NCI-H82 treated with DMSO at 0.1 percent for 48 hours (cell line): ENCODE measurements around the gene TMEM38A.

Experiments
- DNase-seq: peaks from one replicate; lab custom pipeline; 2025; ENCODE audit not compliant: unreplicated experiment; lab: John Stamatoyannopoulos, UW

The TMEM38A gene, protein sequence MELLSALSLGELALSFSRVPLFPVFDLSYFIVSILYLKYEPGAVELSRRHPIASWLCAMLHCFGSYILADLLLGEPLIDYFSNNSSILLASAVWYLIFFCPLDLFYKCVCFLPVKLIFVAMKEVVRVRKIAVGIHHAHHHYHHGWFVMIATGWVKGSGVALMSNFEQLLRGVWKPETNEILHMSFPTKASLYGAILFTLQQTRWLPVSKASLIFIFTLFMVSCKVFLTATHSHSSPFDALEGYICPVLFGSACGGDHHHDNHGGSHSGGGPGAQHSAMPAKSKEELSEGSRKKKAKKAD

DNA sequence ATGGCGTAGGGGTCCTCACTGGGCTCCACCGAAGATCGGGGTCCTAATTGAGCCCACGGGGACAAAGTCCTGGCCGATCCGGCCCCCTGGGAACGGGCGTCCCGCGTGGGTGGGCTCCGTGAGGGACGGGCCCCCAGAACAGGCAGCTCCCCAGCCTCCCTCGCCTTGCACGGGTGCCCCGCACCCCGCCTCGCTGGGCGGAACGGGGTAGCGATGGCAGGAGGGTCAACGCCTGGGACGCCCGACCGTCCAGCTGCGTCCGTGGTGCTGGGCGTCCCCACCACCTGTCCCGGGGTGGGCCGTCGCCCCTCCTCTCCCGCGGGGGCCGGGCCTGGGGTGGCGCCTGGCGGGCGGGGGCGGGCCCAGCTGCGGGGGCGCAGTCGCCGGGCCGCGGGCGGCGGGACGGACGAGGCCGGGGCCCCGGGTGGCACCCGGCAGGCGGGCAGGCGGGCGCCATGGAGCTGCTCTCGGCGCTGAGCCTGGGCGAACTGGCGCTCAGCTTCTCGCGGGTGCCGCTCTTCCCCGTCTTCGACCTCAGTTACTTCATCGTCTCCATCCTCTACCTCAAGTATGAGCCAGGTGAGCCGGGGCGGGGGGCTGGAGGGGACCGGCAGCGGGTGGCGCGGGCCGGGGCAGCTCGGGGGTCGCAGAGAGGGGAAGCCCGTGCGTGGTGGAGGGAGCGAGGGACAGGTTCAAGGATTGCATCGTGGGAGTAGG, at the start of gene TMEM38A:
TSS of gene TMEM38A (plus strand) at position 377 of the 717 bp plus-strand sequence. CDS start at position 456, 79 bp downstream.
- peak; percentile 23 for DNase-seq

DNA sequence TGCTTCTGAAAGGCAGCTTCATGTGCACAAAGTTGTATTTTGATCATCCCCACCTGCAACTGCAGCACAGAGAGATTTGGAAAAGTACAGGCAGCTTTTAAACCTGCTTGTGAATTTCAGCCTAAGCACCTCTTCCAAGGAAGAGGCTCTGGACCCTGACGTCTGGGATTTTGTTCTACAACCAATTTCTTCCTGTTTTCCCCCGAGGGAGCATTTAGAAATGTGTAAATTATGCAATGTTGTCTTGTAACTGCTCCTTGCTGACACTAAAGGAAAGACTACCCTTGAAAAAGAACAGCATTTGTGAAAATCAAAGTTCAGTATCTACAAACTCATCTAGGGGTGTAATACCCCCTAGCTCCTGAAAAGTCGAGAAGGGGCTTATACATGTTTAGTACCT, 48.3 kb upstream of the TMEM38A start:
- DNase-seq, result no peak

- DNase-seq, result no peak
Observed at GRCh38 chr19:16613841-16614240, 47.1 kb upstream of the TMEM38A start.

- no peak for DNase-seq
Observed at GRCh38 chr19:16614941-16615340, 46.0 kb upstream of the TMEM38A start.

GRCh38 chr19:16615808-16616207, 45.1 kb upstream of the TMEM38A start:
- no peak for DNase-seq

DNA sequence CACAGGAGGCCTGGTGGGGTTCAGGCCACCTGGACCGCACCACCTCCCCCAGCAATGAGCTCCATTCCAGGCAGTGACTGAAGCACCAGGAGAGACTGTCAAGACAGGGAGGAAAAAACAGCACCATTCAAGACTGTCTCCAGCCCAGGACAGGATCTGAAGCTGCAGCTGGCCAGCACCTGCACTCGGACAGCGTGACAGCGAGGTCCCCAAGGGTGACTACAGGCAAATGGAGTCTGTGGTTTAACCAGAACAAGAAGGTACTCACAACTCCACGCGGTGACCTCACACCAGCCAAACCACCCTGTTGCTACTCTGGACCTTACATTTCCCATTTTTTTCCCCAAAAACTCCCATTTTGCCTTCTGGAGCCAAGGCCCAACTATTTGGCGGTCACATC, 42.7 kb upstream of the TMEM38A start:
- no peak for DNase-seq

GRCh38 chr19:16619457-16619856, 41.5 kb upstream of the TMEM38A start:
- DNase-seq, result no peak

- DNase-seq, result no peak
Observed at GRCh38 chr19:16620018-16620417, 40.9 kb upstream of the TMEM38A start.

GRCh38 chr19:16620584-16620983, 40.4 kb upstream of the TMEM38A start:
- no peak for DNase-seq

DNA sequence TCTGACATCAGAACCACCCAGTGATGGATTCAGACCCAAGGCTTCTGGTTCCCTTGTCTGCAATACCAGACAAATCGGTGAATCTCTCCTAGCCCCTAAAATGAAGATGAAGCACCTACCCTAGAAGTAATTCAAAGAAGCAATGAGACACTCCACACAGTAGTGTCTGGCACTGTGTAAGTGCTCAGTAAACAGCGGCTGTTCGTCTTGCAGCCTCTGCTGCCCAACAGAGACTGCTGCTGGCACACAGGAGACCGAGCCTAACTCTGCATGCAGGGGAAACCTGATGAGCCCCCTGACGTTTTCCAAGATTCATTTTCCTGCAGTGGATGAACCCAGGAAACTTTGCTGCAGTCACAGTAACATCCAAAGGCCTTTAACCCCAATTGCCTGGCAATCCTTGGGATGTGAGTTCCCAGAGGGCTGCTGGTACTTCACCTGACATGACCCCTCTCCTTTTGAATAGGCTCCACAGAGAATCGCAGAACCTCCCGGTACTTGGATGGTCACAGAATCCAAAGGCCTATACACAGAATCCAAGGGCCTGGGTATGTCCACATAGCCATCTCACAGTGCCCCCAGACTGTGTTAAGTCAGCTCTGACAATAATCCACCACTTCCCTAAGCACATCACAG, 39.7 kb upstream of the TMEM38A start:
- no peak for DNase-seq

DNA sequence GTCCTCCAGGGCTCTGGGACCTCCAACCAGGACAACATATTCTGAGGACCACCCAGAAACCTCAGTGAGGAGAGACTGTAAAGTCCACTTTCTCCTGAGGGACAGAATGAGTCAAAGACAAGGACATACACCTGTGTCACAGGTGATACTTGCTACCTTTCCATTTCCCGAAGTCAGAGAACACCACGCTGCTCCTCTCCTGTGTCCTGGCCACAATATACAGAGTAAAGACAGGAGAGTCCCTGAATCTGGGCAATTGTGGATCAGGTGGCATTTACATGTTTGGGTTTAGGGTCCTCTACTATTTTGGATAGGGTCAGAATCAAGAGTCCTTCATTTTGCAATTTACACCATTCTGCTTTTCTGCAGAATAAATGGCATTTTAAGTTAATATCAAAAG, 37.9 kb upstream of the TMEM38A start:
- no peak for DNase-seq

- no peak for DNase-seq
Observed at GRCh38 chr19:16623576-16623975, 37.4 kb upstream of the TMEM38A start.

DNA sequence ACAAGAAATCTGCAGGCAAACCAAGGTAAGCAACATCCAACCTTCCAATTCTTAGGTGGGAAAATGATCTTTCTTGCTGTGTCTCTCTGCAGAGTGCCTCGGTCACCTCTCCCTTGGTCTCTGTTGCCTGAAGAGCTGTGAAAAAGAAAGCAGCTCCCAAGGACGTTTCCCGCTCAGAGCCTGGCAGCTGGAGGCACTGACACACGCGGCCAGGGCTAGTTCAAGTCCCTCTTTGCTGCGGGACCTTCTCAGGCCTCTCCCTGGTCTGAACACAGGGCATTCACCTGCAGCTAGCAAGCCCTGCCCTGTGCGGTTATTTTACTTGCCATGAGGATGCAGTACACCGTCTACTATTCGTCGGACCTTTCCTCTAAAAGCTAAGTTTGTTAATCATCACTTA, 36.7 kb upstream of the TMEM38A start:
- no peak for DNase-seq

GRCh38 chr19:16625163-16625958, 35.6 kb upstream of the TMEM38A start:
- DNase-seq, result no peak

DNA sequence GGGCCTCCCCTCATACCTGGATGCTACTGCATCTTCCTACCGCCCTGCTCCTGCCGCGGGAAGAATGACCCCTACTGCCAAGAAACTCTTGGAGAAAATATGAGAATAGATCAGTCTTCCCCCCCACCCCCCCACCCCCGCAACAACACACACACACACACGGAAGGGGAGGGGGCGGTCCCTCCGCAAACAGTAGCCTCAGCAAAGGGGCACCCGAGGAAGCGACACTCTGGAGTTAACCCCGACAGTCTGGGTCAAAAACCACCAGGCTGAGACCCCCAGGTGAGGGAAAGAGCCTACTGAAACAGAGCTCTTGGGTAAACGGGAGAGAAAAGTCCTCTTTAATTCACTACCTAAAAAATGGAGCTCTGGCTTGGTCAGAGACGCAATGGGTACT, 34.1 kb upstream of the TMEM38A start:
- no peak for DNase-seq

- DNase-seq, result no peak
Observed at GRCh38 chr19:16627193-16627927, 33.6 kb upstream of the TMEM38A start.

- no peak for DNase-seq
Observed at GRCh38 chr19:16627928-16628182, 33.1 kb upstream of the TMEM38A start.

DNA sequence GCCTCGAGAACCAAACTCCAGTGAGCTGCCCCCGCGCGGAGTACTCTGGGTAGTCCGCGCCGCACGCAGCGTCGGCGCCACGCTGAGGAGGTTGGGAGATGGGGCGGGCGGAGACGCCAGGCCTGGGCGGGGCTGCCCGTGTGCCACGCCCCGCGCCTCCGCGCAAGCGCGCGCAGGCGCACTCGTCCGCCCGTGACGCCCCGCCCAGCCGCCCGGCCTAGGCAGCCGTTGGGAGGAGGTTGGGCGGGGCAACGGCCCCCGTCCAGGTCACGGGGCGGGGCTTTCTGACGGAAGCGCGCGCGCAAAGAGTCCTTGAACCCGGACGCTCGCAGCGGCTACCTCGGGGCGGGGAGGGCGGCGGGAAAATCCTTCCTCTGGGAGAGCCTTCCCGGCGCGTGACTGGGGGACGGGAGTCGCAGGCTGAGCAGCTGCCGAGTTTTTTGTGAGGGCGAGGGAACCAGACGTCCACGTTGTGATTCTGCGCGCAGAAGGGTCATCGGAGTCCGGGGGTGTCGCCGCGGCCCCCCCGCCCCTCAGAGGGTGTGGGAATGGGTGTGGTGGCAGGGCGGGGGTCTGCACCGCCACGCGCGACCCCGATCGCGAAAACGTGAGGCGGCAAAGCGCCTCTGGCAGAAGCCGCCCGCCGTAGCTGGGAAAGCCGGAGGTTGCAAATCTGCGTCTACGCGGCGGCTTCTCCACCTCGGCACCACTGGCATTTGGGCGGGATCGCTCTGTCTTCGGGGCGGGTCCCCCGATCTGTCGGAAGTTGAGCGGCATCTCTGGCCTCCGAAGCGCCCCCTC, 32.6 kb upstream of the TMEM38A start, which contains the start of gene MED26:
TSS of gene MED26 (minus strand) at position 22 of the 801 bp plus-strand sequence. CDS start 261 bp downstream, outside the sequence.
- DNase-seq, result peak; percentile 89

DNA sequence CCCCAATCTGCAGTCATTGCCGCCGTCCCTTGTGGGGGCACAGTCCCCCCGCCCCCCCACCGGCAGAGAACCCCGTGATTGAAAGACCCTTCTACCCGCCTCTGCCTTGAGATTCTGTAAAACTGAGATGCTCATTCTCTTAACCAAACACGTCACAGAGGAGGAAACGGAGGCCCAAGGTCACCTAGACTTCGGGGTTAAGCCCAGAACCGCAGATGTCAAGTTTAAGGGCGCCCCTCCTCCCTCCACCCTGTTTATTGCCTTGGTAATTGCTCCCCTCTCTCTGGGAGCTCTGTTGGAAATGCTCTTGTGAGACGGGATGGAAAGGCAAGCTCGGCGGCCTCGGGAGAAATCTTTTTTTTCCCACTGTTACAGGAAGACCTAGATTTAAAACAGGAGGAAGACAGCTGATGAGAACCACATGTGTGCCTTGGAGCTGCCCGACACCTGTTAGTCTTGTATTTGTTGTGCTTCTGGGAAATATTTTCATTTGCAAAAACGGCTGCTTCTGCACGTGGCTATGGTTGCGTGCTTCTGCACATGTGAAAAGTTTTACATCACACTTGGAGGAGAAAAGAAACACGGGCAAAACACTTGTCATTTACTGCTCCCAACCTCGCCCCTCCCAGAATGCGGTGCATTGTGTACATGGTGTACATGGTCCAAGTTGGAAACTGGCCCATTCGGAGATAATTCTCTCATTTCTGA, 31.8 kb upstream of the TMEM38A start:
- DNase-seq, result peak; percentile 37
